H7 (cell line): ENCODE measurements around the gene DOCK6. TPM values are rescaled to one million over a fixed set of nuclear protein-coding genes. Genes with fewer than 3 reads are reported as not detected.

Experiments used
- DNase-seq: peaks from one replicate; pipeline ENCODE4 v3.0.0; 2012
- H3K27me3 ChIP-seq: 2 replicates; pipeline ENCODE4 v1.6.0; 2011; ENCODE audit warnings: mild to moderate bottlenecking, low read length; ENCODE audit not compliant: control insufficient read depth, insufficient read depth
- H3K36me3 ChIP-seq: replicated peaks from 2 replicates; pipeline ENCODE4 v1.5.1; 2011; ENCODE audit warnings: low read length; ENCODE audit not compliant: control insufficient read depth, insufficient read depth
- H3K4me3 ChIP-seq: 2 replicates; pipeline ENCODE4 v1.5.1; 2011; ENCODE audit warnings: low read depth, mild to moderate bottlenecking, control low read depth, low read length, moderate library complexity; ENCODE audit not compliant: insufficient read depth
- total RNA-seq: library from RNA; depleted of rRNA; stranded (reverse); fragments of >200 nt; shearing (Covaris generic); gene quantifications from 2 replicates; pipeline ENCODE4 v1.2.3, GENCODE V29; 2014; rRNA removed

The DOCK6 gene
- total RNA-seq, result 26.9 and 33.7 TPM in 2 replicates

DNA sequence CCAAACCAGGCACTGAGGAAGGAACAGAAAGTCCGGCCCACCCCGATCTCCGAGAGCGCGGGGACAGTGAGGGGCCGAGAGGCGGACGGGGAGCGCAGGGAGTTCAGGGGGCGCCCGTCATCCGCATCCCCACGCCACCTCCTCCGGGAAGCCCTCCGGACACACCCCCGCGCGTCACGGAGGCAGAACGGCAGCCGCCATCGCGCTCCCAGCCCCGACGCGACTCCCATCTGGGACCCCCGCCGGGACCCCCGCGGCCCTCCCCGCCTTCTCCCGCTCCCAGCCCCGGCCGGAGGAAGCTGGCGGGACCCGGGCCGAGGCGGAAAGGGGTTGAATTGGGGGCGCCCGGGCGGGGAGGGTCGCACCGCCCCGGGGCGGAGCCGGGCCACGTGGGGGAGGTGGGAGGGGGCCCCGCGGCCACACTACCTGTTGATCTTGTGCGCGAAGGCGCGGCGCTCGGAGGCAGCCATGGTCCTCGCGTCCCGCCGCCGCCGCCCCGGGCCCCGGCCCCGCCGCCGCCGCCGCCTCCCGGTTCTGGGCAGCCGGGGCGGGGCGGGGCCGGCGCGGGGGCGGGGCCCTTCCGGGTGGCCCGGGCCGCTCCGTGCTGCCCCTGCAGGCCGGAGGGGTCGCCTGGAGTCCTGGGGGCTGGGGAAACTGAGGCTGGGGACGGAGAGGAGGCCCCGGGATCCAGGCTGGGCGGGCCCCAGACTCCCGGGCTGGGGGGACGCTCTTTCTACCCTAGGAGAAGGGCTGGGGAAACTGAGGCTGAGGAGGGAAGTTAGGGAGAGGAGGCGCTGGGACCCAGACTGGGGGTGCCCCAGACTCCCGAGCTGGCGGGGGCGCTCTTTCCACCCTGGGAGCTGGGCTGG, at the start of gene DOCK6:
Gene DOCK6 (minus strand): TSS at position 554 of the 869 bp plus-strand sequence. CDS start 84 bp downstream, at position 470.
- peak; percentile 95 for DNase-seq
- Histone ChIP-seq H3K4me3 (peak within 1 kb of the TSS; percentile 78), H3K36me3 (no peaks in the 10 kb centered on the region), H3K27me3 (no peaks in the 10 kb centered on the region)

- Histone ChIP-seq H3K27me3 (no peaks in the 10 kb centered on the region), H3K36me3 (no peaks in the 10 kb centered on the region), H3K4me3 (no peak overlapping the region)
- DNase-seq, result no peak
These were observed 44.0 kb upstream of the DOCK6 start for GRCh38 chr19:11306337-11306736.

DNA sequence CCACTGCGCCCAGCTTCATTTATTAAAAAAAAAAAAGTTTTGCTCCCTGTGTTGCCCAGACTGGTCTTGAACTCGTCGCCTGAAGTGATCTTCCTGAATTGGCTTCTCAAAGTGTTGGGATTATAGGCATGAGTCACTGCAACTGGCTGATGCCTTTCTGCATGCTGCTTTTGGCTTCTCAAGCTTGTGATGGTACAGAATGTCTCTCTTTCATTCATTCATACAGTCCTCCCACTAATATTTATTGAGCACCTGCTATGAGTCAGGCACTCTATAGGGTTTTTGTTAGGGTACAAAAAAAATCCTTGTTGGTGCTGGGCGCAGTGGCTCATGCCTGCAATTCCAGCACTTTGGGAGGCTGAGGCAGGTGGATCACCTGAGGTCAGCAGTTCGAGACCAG, 42.6 kb upstream of the DOCK6 start:
- Histone ChIP-seq H3K27me3 (no peaks in the 10 kb centered on the region), H3K36me3 (no peaks in the 10 kb centered on the region), H3K4me3 (no peak overlapping the region)
- no peak for DNase-seq

- no peaks in the 10 kb centered on the region for H3K36me3 ChIP-seq
- no peaks in the 10 kb centered on the region for H3K27me3 ChIP-seq
- H3K4me3 ChIP-seq, result no peak overlapping the region
- DNase-seq, result no peak
These were observed 38.4 kb upstream of the DOCK6 start for GRCh38 chr19:11300811-11301120.

- no peaks in the 10 kb centered on the region for H3K36me3 ChIP-seq
- H3K4me3 ChIP-seq, result no peak overlapping the region
- H3K27me3 ChIP-seq, result no peaks in the 10 kb centered on the region
- DNase-seq, result no peak
These were observed 37.9 kb upstream of the DOCK6 start for GRCh38 chr19:11299946-11300810.

DNA sequence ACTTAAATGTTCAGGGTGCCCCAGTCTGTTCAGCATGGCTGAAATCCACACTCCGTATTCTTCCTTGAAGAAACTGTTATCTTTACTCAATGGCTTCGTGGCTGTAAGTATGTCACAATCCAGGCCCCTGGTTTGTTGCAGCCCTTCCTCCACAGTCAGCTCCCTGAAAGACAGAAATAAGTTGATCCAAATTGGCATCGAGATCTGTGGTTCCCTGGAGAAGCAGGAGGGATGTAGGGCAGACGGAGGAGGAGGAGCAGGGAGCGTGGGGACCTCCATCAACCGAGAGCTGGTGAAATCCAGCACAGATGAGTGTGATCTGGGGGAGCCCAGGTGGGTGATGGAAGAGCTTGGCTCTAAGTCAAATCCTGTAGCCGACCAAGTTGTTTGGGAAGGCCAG, 33.9 kb upstream of the DOCK6 start:
- Histone ChIP-seq H3K27me3 (no peaks in the 10 kb centered on the region), H3K4me3 (no peak overlapping the region), H3K36me3 (no peaks in the 10 kb centered on the region)
- DNase-seq, result no peak

GRCh38 chr19:11295665-11296245, 33.4 kb upstream of the DOCK6 start, which contains the start of gene TSPAN16:
TSS of gene TSPAN16 (plus strand) at chr19:11296160. CDS start at chr19:11296298, 138 bp downstream.
- no peak for DNase-seq
- no peaks in the 10 kb centered on the region for H3K27me3 ChIP-seq
- no peak within 1 kb of the TSS for H3K4me3 ChIP-seq
- no peaks in the 10 kb centered on the region for H3K36me3 ChIP-seq

- DNase-seq, result no peak
- no peaks in the 10 kb centered on the region for H3K27me3 ChIP-seq
These were observed 32.9 kb upstream of the DOCK6 start for GRCh38 chr19:11295180-11295579.

GRCh38 chr19:11293433-11294389, 31.4 kb upstream of the DOCK6 start:
- H3K4me3 ChIP-seq, result peak overlapping the region; percentile 6; the same call in 1 of the 2 replicates
- DNase-seq, result peak; percentile 99
- no peaks in the 10 kb centered on the region for H3K27me3 ChIP-seq
- no peaks in the 10 kb centered on the region for H3K36me3 ChIP-seq

More at GRCh38 chr19:11295180-11295579, 32.9 kb upstream of the DOCK6 start:
- H3K36me3 ChIP-seq, result no peaks in the 10 kb centered on the region
- no peak overlapping the region for H3K4me3 ChIP-seq

GRCh38 chr19:11291991-11292390, 29.7 kb upstream of the DOCK6 start:
- DNase-seq, result no peak
- Histone ChIP-seq H3K4me3 (no peak overlapping the region), H3K27me3 (no peaks in the 10 kb centered on the region), H3K36me3 (no peaks in the 10 kb centered on the region)

GRCh38 chr19:11291415-11291814, 29.1 kb upstream of the DOCK6 start:
- Histone ChIP-seq H3K27me3 (no peaks in the 10 kb centered on the region), H3K4me3 (no peak overlapping the region), H3K36me3 (no peaks in the 10 kb centered on the region)
- DNase-seq, result no peak

DNA sequence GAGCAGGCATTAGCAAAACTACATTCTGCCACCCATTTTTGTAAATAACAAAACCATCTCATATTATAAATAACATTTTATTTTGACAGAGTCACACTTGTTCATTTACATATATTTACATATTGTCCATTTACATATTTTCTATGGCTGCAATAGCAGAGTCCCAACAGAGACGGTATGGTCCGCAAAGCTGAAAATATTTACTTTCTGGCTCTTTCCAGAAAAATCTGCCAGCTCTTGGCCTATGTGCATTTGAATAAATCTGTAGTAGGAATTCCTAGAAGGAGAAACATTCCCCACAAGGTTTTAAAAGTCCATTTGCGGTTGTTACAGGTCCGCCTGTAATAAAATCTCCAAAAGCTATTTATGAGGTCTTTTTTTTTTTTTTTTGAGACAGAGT, 27.9 kb upstream of the DOCK6 start:
- Histone ChIP-seq H3K36me3 (no peaks in the 10 kb centered on the region), H3K4me3 (no peak overlapping the region), H3K27me3 (no peaks in the 10 kb centered on the region)
- no peak for DNase-seq

DNA sequence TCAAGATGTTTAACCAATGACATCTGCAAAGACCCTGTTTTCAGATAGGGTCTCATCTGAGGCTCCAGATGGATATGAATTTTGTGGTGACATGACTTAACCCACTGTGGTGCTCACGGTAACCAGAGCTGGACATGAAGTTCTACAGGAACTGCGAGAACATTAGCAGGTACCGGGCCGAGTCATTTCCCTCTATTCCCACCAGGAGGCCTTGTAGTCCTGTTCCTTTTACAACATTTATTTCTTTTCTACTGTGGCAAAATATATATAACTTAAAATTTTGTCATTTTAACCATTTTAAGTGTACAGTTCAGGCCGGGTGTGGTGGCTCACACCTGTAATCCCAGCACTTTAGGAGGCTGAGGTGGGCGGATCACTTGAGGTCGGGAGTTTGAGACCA, 26.0 kb upstream of the DOCK6 start:
- no peaks in the 10 kb centered on the region for H3K27me3 ChIP-seq
- no peak overlapping the region for H3K4me3 ChIP-seq
- H3K36me3 ChIP-seq, result no peaks in the 10 kb centered on the region
- peak; percentile 53 for DNase-seq
